GM12801 (cell line): Measurements from ENCODE around the gene TMEM127.

Source experiments
- CTCF ChIP-seq: IDR thresholded peaks from one replicate; pipeline ENCODE4 v1.5.1; 2011; ENCODE audit warnings: control low read depth; ENCODE audit not compliant: insufficient read length; ENCODE audit errors: extremely low read depth

TMEM127 gene

GRCh38 chr2:96260387-96261260 lies 5.2 kb downstream of the TMEM127 start:
- no peak for TF ChIP-seq CTCF

GRCh38 chr2:96259497-96259921 lies 6.3 kb downstream of the TMEM127 start:
- no peak for TF ChIP-seq CTCF

- TF ChIP-seq CTCF = no peak
Observed at GRCh38 chr2:96258166-96259022, 7.4 kb downstream of the TMEM127 start.

- TF ChIP-seq CTCF = no peak
Observed at GRCh38 chr2:96256611-96257113, 9.1 kb downstream of the TMEM127 start.

- no peak for TF ChIP-seq CTCF
Observed at GRCh38 chr2:96254571-96254970, 11.2 kb downstream of the TMEM127 start.

- TF ChIP-seq CTCF = no peak
Observed at GRCh38 chr2:96253006-96253405, 12.8 kb downstream of the TMEM127 start.

GRCh38 chr2:96252526-96252925 lies 13.3 kb downstream of the TMEM127 start:
- TF ChIP-seq CTCF = no peak
